ENCODE results near the gene B4GAT1. TPM values are rescaled to one million over a fixed set of nuclear protein-coding genes. Genes with fewer than 3 reads are reported as not detected.

Gene B4GAT1
- total RNA-seq, 1 donor from 2014 or later, result 28.7 TPM

- Mint-ChIP-seq H3K27me3 (peaks cover 42% of the 10 kb centered on the region), H3K4me3 (ENCODE audit: low read depth) (no peak within 1 kb of the TSS), H3K27ac (no peak within 1 kb of the TSS), H3K36me3 (ENCODE audit: insufficient read depth) (no peaks in the 10 kb centered on the region), H3K9me3 (ENCODE audit: low read depth) (peaks cover 5% of the 10 kb centered on the region), H3K4me1 (ENCODE audit: low read depth) (peaks cover 2% of the 10 kb centered on the region)
- TF ChIP-seq, protein P1, sequence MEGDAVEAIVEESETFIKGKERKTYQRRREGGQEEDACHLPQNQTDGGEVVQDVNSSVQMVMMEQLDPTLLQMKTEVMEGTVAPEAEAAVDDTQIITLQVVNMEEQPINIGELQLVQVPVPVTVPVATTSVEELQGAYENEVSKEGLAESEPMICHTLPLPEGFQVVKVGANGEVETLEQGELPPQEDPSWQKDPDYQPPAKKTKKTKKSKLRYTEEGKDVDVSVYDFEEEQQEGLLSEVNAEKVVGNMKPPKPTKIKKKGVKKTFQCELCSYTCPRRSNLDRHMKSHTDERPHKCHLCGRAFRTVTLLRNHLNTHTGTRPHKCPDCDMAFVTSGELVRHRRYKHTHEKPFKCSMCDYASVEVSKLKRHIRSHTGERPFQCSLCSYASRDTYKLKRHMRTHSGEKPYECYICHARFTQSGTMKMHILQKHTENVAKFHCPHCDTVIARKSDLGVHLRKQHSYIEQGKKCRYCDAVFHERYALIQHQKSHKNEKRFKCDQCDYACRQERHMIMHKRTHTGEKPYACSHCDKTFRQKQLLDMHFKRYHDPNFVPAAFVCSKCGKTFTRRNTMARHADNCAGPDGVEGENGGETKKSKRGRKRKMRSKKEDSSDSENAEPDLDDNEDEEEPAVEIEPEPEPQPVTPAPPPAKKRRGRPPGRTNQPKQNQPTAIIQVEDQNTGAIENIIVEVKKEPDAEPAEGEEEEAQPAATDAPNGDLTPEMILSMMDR (IDR thresholded peaks at IDR 0.05; ENCODE audit: unreplicated experiment), result no peak
- DNase-seq (ENCODE audit: low spot score, unreplicated experiment), result no peak
Measured at GRCh38 chr11:66316849-66317251, 30.6 kb downstream of the B4GAT1 start, which contains the start of gene CD248. TSS of gene CD248 (minus strand) at chr11:66317044. CDS start at chr11:66317027, 17 bp downstream.

- TF ChIP-seq, protein P1 (IDR thresholded peaks at IDR 0.05; ENCODE audit: unreplicated experiment), result no peak
- Mint-ChIP-seq H3K4me3 (ENCODE audit: low read depth) (no peak overlapping the region), H3K9me3 (ENCODE audit: low read depth) (peaks cover 5% of the 10 kb centered on the region), H3K27ac (no peak overlapping the region), H3K27me3 (peaks cover 47% of the 10 kb centered on the region), H3K4me1 (ENCODE audit: low read depth) (peaks cover 3% of the 10 kb centered on the region), H3K36me3 (ENCODE audit: insufficient read depth) (no peaks in the 10 kb centered on the region)
- no peak for DNase-seq (ENCODE audit: low spot score, unreplicated experiment)
Measured at GRCh38 chr11:66315921-66316811, 31.3 kb downstream of the B4GAT1 start.

- no peak overlapping the region for H3K27ac Mint-ChIP-seq
- peaks cover 48% of the 10 kb centered on the region for H3K27me3 Mint-ChIP-seq
- H3K36me3 Mint-ChIP-seq (ENCODE audit: insufficient read depth), result no peaks in the 10 kb centered on the region
- TF ChIP-seq, protein P1 (IDR thresholded peaks at IDR 0.05; ENCODE audit: unreplicated experiment), result no peak
- H3K4me3 Mint-ChIP-seq (ENCODE audit: low read depth), result no peak overlapping the region
- H3K4me1 Mint-ChIP-seq (ENCODE audit: low read depth), result peaks cover 3% of the 10 kb centered on the region
- peaks cover 5% of the 10 kb centered on the region for H3K9me3 Mint-ChIP-seq (ENCODE audit: low read depth)
- no peak for DNase-seq (ENCODE audit: low spot score, unreplicated experiment)
Measured at GRCh38 chr11:66315498-66315885, 31.9 kb downstream of the B4GAT1 start.

GRCh38 chr11:66314561-66315497 is 32.6 kb downstream of the B4GAT1 start:
- H3K27me3 Mint-ChIP-seq, result peaks cover 49% of the 10 kb centered on the region
- DNase-seq (ENCODE audit: low spot score, unreplicated experiment), result no peak
- no peak overlapping the region for H3K27ac Mint-ChIP-seq
- H3K4me1 Mint-ChIP-seq (ENCODE audit: low read depth), result peaks cover 3% of the 10 kb centered on the region
- H3K4me3 Mint-ChIP-seq (ENCODE audit: low read depth), result no peak overlapping the region
- TF ChIP-seq, protein P1 (IDR thresholded peaks at IDR 0.05; ENCODE audit: unreplicated experiment), result no peak
- no peaks in the 10 kb centered on the region for H3K36me3 Mint-ChIP-seq (ENCODE audit: insufficient read depth)
- H3K9me3 Mint-ChIP-seq (ENCODE audit: low read depth), result no peaks in the 10 kb centered on the region

DNA sequence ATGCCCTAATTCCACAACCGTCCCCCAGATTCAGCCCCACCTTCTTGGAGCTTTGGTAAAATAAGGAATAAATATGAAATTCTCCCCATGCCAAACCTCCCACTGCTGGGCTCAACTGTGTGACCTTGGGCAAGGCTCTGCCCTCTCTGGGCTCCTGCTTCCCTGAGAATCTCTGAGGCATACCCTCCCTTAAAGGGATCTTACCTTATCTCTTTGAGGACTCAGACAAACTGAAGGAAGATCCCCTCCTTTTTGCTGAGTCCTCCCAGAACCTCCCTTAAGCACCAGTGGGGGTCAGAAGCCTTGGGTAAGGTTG is 33.3 kb downstream of the B4GAT1 start:
- Mint-ChIP-seq H3K27me3 (peaks cover 54% of the 10 kb centered on the region), H3K9me3 (ENCODE audit: low read depth) (no peaks in the 10 kb centered on the region), H3K4me3 (ENCODE audit: low read depth) (no peak overlapping the region), H3K36me3 (ENCODE audit: insufficient read depth) (no peaks in the 10 kb centered on the region), H3K4me1 (ENCODE audit: low read depth) (peaks cover 3% of the 10 kb centered on the region), H3K27ac (no peak overlapping the region)
- TF ChIP-seq, protein P1 (IDR thresholded peaks at IDR 0.05; ENCODE audit: unreplicated experiment), result no peak
- DNase-seq (ENCODE audit: low spot score, unreplicated experiment), result no peak
